HT-29 (cell line): ENCODE results near the gene SFXN1. TPM values are rescaled to one million over a fixed set of nuclear protein-coding genes. Genes with fewer than 3 reads are reported as not detected.
"Not testable (repeated sequence)": the region's sequence is repeated elsewhere in the genome, so short reads cannot be mapped to it uniquely, and the experiment has no call there.

ENCODE experiments used
- DNase-seq: peaks from one replicate; pipeline ENCODE4 v3.0.0-alpha.2; 2015; ENCODE audit warnings: low spot score
- total RNA-seq: library from RNA; depleted of rRNA; stranded (reverse); fragments of >200 nt; shearing (Covaris generic); gene quantifications from 2 replicates; pipeline ENCODE4 v1.2.3, GENCODE V29; 2014

Gene SFXN1
- total RNA-seq, 1 experiment from 2014 or later, result 137 TPM

DNA sequence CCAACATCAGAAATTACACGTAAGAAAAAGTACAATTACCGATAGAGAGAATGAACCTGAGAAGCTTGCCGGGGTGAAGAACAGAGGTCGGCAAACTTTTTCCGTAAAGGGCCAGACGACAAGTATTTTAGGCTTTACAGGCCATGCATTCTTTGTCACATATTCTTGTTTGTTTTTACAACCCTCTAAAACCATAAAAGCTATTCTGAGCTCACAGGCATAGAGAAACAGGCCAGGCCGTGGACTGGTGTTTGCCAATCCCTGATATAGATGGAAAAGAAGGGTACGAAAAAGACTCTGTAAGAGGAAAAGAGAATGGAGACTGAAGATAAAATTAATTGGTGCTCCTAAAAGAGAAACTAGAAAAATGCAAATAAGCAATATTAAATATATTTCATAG lies 15.4 kb downstream of the SFXN1 start:
- DNase-seq, result no peak

DNA sequence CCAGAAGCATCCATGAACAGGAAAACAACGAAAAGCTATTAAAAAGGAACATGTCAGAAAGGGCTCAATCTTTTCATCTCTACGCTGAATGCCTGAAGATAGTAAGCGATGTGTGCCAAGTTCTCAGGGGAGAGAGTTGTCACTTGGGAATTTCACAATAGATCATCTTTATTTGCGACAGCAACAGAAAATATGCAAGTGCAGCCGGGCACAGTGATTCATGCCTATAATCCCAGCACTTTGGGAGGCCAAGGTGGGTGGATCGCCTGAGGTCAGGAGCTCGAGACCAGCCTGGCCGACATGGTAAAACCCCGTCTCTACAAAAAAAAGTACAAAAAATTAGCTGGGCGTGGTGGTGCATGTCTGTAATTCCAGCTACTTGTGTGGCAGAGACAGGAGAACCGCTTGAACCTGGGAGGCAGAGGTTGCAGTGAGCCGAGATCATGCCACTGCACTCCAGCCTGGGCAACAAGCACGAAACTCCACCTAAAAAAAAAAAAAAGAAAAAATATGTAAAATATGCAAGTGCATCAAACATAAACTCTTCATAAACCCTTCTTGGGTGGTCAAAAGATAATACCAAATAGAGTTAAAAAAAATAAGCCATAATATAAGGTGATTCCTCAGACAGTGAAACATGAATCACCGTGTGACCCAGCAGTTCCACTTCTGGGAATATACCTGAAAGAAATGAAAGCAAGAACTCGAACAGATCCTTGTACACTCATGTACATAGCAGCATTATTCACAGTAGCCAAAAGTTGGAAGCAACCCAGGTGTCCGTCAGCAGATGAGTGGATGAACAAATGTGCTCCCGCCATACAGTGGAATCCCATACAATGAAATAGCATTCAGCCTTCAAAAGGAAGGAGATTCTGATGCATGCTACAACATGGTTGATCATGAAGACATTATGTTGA lies 16.2 kb downstream of the SFXN1 start:
- no peak for DNase-seq

GRCh38 chr5:175501759-175502158 lies 23.4 kb downstream of the SFXN1 start:
- DNase-seq, result no peak

GRCh38 chr5:175507671-175508070 lies 29.3 kb downstream of the SFXN1 start:
- not testable (repeated sequence) for DNase-seq

DNA sequence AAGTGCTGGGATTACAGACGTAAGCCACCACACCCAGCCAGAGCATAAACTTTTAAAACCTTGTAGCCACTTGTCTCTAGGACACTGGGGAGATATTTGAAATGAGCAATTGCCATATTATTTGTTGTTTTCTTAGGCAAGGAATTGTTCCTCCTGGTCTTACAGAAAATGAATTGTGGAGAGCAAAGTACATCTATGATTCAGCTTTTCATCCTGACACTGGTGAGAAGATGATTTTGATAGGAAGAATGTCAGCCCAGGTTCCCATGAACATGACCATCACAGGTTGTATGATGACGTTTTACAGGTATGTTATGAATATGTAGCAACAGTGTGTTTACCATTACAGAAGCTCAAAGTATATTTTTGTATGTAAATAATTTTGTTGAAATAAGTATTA lies 30.5 kb downstream of the SFXN1 start:
- no peak for DNase-seq

GRCh38 chr5:175513297-175513696 lies 34.9 kb downstream of the SFXN1 start:
- DNase-seq, result no peak

DNA sequence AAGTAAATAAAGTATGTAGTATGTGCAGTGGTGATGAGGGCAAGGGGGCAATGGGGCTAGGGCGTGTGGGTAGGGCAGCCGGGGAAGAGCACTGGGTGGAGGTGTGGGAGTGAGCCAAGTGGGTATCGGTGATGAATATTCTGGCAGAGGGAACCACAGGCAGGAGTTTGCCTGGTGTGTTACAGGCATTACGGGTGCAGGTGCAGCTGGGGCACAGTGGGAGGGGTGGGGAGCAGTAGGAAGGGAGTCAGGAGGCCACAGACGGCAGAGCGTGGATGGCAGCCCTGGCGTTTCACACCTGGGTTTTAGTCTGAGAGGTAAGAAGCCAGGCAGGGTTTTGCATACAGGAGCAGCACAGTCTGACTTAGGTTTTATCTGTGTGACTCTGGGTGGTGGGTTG lies 35.4 kb downstream of the SFXN1 start:
- DNase-seq, result no peak

GRCh38 chr5:175516933-175517823 lies 38.8 kb downstream of the SFXN1 start:
- no peak for DNase-seq

DNA sequence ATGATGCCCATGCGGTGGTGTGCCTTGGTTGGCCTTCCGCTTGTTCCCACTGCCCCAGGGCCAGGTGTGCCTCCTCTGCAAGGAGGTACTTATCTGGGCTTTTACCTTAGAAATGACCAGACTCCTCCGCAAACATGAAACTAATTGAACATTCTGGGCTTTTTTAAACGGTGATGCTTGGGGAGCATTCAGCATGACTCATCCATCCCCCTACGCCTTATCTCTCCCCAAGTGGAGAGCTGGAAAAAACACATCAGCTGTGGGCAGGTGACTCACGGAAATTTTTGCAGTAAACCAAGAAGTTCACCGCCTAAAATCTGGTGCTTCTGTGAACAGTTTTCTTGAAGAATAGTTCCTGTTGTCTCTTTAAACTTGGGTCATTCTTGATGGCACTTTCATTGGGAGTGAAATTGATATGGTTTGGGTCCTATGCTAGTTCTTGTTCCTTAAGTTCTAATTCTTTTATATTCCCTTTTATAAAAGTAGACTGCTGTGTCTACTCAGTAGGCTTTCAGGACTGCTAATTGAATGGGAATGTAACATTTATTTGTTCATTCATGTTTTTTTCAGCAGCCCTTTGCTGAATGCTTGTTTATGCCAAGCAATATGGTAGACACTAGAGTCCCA lies 39.6 kb downstream of the SFXN1 start:
- DNase-seq, result no peak

DNA sequence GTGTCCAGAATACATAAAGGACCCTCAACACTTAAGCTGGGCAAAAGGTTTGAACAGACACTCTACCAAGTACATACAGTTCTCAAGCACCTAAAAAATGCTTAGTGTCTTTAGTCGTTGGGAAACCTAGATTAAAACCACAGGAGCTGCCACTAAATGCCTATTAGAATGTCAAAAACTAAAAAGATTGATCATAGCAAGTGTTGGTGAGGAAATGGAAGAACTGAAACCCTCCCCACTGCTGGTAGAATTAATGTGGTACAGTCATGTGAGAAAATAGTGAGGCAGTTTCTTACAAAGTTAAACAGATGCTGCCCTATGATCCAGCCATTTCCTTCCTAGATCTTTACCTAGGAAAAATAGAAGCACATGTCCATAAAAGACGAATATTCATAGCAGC lies 40.6 kb downstream of the SFXN1 start:
- DNase-seq, result no peak

- DNase-seq, result no peak
Measured at GRCh38 chr5:175520321-175520720, 42.0 kb downstream of the SFXN1 start.

DNA sequence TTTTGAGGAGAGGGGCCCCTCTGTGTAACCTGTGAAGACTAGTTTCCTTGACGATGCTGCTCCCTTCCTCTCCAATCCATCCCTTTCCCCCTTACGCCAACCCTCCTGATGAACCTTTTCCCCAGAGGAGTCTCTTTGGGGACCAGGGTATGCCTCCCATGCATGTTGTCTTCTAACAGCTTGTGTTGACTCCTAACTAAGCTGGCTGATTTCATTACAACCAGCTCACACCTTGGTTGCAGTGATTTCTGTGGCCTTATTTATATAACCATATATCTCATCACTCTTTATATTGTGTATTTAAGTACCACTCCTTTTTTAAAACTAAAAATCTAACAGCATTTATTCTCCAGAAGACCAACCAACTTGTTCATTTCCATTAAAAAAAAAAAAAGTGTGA lies 42.5 kb downstream of the SFXN1 start:
- no peak for DNase-seq

DNA sequence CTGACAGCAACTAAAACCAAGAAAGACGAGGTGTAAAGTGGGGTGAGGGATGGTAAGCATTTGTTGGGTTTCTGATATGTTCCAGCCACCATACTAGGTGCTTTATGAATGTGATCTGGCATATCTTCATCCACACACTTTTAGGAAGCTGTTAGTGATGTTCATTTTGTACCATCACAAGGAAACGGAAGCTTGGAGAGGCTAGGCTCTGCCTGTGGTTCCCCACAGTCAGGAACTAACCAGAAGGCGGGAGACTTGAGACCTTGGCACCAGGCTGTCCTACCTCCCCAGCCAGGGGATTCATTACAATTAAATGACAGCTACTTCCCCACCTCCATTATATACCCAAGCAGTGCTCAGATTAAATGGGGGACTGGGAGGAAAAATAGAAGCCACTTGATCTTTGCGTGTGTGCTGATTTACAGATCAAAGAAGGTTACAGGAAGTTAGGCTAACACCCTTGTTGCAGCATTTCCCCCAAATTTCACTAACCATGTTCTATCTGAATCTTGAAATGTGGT lies 43.0 kb downstream of the SFXN1 start:
- DNase-seq, result no peak

DNA sequence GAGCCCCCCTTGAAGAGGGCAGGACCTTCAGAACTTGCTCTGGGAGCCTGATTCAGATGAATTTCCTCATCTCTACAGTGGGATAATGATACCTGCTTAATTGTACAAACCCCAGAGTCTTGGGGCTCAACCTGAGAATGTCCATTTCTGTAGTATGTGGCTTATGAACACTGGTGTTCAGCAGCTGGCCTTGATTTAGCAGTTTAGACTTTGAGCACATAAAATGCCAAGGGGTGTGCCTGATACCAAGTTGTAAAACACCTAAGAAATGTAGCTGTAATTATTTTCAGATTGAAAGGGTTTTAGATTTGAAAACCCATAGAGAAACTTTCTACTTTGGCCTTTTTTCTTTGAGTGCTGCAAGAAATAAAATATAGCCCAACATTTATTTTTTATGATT lies 44.9 kb downstream of the SFXN1 start:
- DNase-seq, result no peak

- DNase-seq, result no peak
Measured at GRCh38 chr5:175524211-175524610, 45.9 kb downstream of the SFXN1 start.

GRCh38 chr5:175526691-175527090 lies 48.3 kb downstream of the SFXN1 start:
- DNase-seq, result no peak

GRCh38 chr5:175531361-175531760 lies 53.0 kb downstream of the SFXN1 start:
- no peak for DNase-seq

DNA sequence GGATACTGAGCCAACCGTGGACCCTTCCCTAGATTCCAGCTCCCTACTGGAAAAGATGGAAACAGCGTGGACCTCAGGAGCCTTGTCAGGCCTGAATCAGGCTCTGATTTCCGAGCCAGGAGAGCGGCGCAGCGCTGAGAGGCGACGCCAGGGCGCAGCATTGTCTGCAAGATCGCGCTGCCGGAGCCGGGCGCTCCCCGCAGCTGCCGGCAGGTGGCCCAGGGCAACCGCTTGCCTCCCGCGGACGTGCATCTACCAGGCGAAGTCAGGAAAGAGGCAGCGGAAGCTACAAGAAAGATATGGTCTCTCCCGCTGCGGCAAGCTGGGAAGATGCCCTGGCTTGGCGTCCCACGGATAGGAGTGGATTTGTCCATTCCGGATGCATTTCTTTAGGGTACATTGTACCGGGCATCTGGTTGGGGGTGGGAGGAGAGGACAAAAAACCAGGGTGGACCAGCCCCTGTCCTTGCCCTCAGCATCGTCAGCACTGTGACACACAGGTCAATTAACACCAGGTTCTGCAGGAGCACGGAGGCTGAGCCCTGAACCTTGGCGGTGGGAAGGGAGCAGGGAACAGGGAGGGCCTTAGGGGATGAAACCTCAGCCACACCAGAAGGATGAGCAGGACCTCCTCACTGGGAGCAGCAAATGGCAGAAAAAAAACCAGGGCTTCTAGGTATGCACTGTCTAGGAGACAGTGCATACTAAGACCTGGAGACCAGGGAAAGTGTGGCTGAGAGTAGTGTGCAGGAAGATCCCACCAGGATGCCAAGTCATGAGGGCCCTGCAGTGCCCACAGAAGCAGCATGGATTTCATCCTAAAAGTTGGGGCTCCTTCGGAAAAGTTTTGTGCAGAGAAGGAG lies 55.9 kb downstream of the SFXN1 start:
- DNase-seq, result peak; percentile 87

DNA sequence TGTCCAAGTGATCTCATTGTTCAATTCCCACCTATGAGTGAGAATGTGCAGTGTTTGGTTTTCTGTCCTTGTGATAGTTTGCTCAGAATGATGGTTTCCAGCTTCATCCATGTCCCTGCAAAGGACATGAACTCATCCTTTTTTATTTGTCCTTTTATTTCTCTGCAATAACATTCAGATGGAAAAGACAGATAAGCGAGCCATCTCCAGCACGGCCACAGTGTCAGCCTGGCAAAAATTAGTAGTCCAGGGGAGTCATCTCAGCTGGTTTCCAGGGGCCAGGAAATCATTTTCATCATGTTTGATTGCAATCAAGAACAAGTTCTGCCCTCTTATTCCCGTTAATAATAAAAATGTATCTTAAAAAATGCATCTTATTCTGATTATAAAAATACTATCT lies 57.0 kb downstream of the SFXN1 start:
- DNase-seq, result not testable (repeated sequence)

DNA sequence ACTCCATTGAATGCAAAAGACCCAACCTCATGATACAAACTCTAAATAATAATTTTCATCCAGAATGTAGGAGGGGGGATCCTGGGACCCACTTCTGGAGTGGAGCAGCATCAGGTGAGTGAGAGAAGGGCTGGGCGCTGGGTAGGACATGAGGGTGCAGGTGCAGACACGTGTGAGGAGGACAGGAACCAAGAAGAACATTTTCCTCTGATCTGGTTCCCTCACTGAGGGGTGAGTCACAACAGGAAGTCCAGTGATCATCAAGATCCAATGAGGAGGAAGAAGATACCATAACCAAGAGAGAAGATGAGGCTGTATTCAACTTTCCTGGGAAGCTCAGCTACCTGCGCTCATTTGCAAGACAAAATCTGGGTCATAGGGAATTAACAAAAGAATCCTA lies 57.4 kb downstream of the SFXN1 start:
- DNase-seq, result no peak

- DNase-seq, result no peak
Measured at GRCh38 chr5:175538576-175538975, 60.2 kb downstream of the SFXN1 start.
